Fibroblast of mammary gland (primary cell): ENCODE data around the gene GALK1.

Source experiments
- DNase-seq: peaks from one replicate; pipeline ENCODE4 v3.0.0-alpha.2; 2010; ENCODE audit warnings: low read depth
- H3K4me3 ChIP-seq: 2 replicates; pipeline ENCODE4 v1.5.1; 2011; ENCODE audit warnings: low read depth, mild to moderate bottlenecking, low read length, moderate library complexity; ENCODE audit not compliant: control insufficient read depth
- CTCF ChIP-seq: conservative IDR thresholded peaks from 2 replicates; pipeline ENCODE4 v1.5.1; 2011; ENCODE audit warnings: low read depth, low read length, inconsistent platforms; ENCODE audit not compliant: control insufficient read depth, insufficient read depth

GALK1 gene

GRCh38 chr17:75756451-75757085, 8.4 kb downstream of the GALK1 start:
- H3K4me3 ChIP-seq = no peak overlapping the region
- no peak for TF ChIP-seq CTCF
- no peak for DNase-seq

- no peak for TF ChIP-seq CTCF
- DNase-seq = no peak
- H3K4me3 ChIP-seq = no peak overlapping the region
Measured at GRCh38 chr17:75755990-75756389, 9.0 kb downstream of the GALK1 start.

GRCh38 chr17:75755205-75755901, 9.6 kb downstream of the GALK1 start:
- no peak overlapping the region for H3K4me3 ChIP-seq

GRCh38 chr17:75754378-75755204, 10.4 kb downstream of the GALK1 start:
- no peak overlapping the region for H3K4me3 ChIP-seq
- no peak for TF ChIP-seq CTCF
- peak; percentile 17 for DNase-seq

More at GRCh38 chr17:75755205-75755901, 9.6 kb downstream of the GALK1 start:
- no peak for TF ChIP-seq CTCF
- DNase-seq = no peak

GRCh38 chr17:75753514-75754377, 11.2 kb downstream of the GALK1 start:
- DNase-seq = peak; percentile 47
- peak overlapping the region; percentile 32 for H3K4me3 ChIP-seq
- TF ChIP-seq CTCF = no peak

- no peak for DNase-seq
- TF ChIP-seq CTCF = no peak
- no peak overlapping the region for H3K4me3 ChIP-seq
Measured at GRCh38 chr17:75752802-75753513, 12.0 kb downstream of the GALK1 start.
